NT2/D1 (cell line): Measurements from ENCODE around the gene SGSM2.

Source experiments
- YY1 ChIP-seq: IDR thresholded peaks from 2 replicates; pipeline ENCODE4 v1.6.1; 2011; ENCODE audit not compliant: insufficient read length, insufficient read depth
- ZNF274 ChIP-seq: IDR thresholded peaks from 2 replicates; pipeline ENCODE4 v1.6.1; 2011; ENCODE audit warnings: mild to moderate bottlenecking, low read depth, low read length

DNA sequence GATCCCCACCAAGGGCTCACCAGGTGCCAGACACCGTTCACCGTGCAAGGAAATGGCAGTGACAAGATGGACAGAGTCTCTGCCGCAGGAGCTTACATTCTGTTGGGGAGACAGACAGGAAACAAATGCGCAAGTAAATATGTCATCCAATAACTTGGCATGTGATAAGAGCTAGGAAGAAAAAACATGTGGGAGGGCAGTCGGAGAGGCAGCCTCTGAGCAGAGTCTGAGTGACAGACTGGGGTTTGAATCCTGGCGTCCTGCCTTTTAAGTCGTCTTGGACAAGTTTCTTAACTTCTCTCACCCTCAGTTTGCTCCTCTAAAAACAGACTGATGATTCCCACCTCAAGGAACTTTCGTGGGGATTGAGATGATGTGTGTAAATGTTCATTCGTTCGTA, 7.2 kb downstream of the SGSM2 start:
- TF ChIP-seq ZNF274: no peak
- TF ChIP-seq YY1: no peak
